K562 (cell line): ENCODE measurements around the gene NEURL4. TPM values are rescaled to one million over a fixed set of nuclear protein-coding genes. Genes with fewer than 3 reads are reported as not detected.
A peak's percentile ranks its signal among the peaks of the same experiment; 100 is the strongest.

Source experiments
- BRD4 ChIP-seq: fragments of 200-600 bp; sonication (generic); IDR thresholded peaks from 2 replicates; pipeline ENCODE4 v1.6.1; 2017; ENCODE audit warnings: inconsistent platforms
- BRF1 ChIP-seq: IDR thresholded peaks from 3 replicates; pipeline ENCODE4 v1.6.1; 2011; ENCODE audit warnings: borderline replicate concordance, mild to moderate bottlenecking; ENCODE audit not compliant: insufficient read length; ENCODE audit errors: extremely low read depth
- CREBBP ChIP-seq: IDR thresholded peaks from one replicate; pipeline ENCODE4 v1.6.1; 2012; ENCODE audit warnings: low read depth, mild to moderate bottlenecking, control low read depth, inconsistent platforms, low read length
- EP300 ChIP-seq: IDR thresholded peaks from 2 replicates; pipeline ENCODE4 v1.6.1; 2012; ENCODE audit warnings: low read length, improper control_type of control experiment
- ETV6 ChIP-seq, 3 experiments: fragments of 150-350 bp in 1 of 3; sonication (generic) in 1 of 3; formaldehyde crosslinking in 1 of 3; IDR thresholded peaks; 2 replicates each; pipeline versions ENCODE4 v1.6.1 to v1.8.0; 2014 to 2022; ENCODE audit warnings: borderline replicate concordance in 2 of 3, low read depth in 2 of 3, antibody characterized with exemption in 1 of 3, low read length in 1 of 3, mild to moderate bottlenecking in 1 of 3, missing genetic modification reagents in 1 of 3
- HNRNPUL1 ChIP-seq: fragments of 200-400 bp; formaldehyde crosslinking; IDR thresholded peaks from 2 replicates; pipeline ENCODE4 v1.6.1; 2017; ENCODE audit warnings: low read length
- KDM5B ChIP-seq: fragments of 200-600 bp; sonication (generic); IDR thresholded peaks from 2 replicates; pipeline ENCODE4 v1.6.1; 2012; ENCODE audit warnings: low read depth, mild to moderate bottlenecking, moderate library complexity, low read length, control low read depth, inconsistent platforms; ENCODE audit not compliant: insufficient replicate concordance
- NRF1 ChIP-seq, 2 experiments: fragments of 450-650 bp; IDR thresholded peaks in 1 of 2; conservative IDR thresholded peaks in 1 of 2; 2 replicates each; pipeline ENCODE4 v1.6.1; 2014; ENCODE audit warnings: mild to moderate bottlenecking in 2 of 2
- TCF3 ChIP-seq: sonication (generic); formaldehyde crosslinking; IDR thresholded peaks from 2 replicates; pipeline ENCODE4 v1.4.0; 2020; ENCODE audit warnings: mild to moderate bottlenecking, missing genetic modification reagents
- TEAD1 ChIP-seq, 2 experiments: fragments of 450-650 bp in 1 of 2; sonication (generic) in 1 of 2; formaldehyde crosslinking; IDR thresholded peaks; 2 replicates each; pipeline versions ENCODE4 v1.4.0 to v1.8.0; 2020 to 2022; ENCODE audit warnings: mild to moderate bottlenecking in 2 of 2, missing genetic modification reagents in 1 of 2
- YY1 ChIP-seq, 3 experiments: IDR thresholded peaks; 2 replicates each; pipeline ENCODE4 v1.6.1; 2011; ENCODE audit warnings: low read length in 2 of 3, mild to moderate bottlenecking in 2 of 3, moderate library complexity in 2 of 3, borderline replicate concordance in 1 of 3, control low read depth in 1 of 3, low read depth in 1 of 3; ENCODE audit not compliant: insufficient read depth in 3 of 3, insufficient replicate concordance in 2 of 3, control insufficient read depth in 1 of 3, insufficient read length in 1 of 3; ENCODE audit errors: extremely low read depth in 1 of 3
- polyA plus RNA-seq, 8 experiments: library from polyadenylated mRNA; depleted of rRNA in 4 of 8; stranded (reverse) in 5 of 8; unstranded in 3 of 8; fragments of >200 nt; fragmentation: Nextera tagmentation in 2 of 8; fragmentation: Illumina TruSeq in 1 of 8; extraction: Ambion mirVana in 2 of 8; extraction: Trizol in 1 of 8; gene quantifications; 2 replicates each; pipeline versions ENCODE4 v1.2.1 to v1.2.3, GENCODE V29; 2011 to 2014; ENCODE audit warnings: inconsistent platforms in 1 of 8, missing spikeins in 1 of 8
- total RNA-seq, 7 experiments: library from RNA; depleted of rRNA in 6 of 7; stranded (reverse); fragments of >200 nt in 6 of 7; fragmentation: Illumina TruSeq in 2 of 7; extraction: Trizol in 2 of 7; gene quantifications; 2 replicates each; pipeline versions ENCODE4 v1.2.1 to v1.2.3, GENCODE V29; 2011 to 2021; ENCODE audit warnings: low replicate concordance in 1 of 7
- TF ChIP-seq, protein P1 (sequence below), 3 experiments: IDR thresholded peaks in 2 of 3; conservative IDR thresholded peaks in 1 of 3; 2 replicates each; pipeline ENCODE4 v1.5.1; 2011 to 2012; ENCODE audit warnings: low read length in 3 of 3, mild to moderate bottlenecking in 3 of 3, control low read depth in 2 of 3, improper control_type of control experiment in 1 of 3, inconsistent platforms in 1 of 3, low read depth in 1 of 3, mixed read lengths in 1 of 3, moderate library complexity in 1 of 3; ENCODE audit not compliant: insufficient read depth in 2 of 3
- TF ChIP-seq, protein P2 (sequence below): fragments of 250-450 bp; sonication (Bioruptor Pico); IDR thresholded peaks from 2 replicates; pipeline ENCODE4 v1.5.0; 2020; ENCODE audit warnings: mild to moderate bottlenecking, borderline replicate concordance
- TF ChIP-seq, protein P3 (sequence below), 2 experiments: fragments of 200-800 bp in 1 of 2; sonication (Bioruptor generic) in 1 of 2; sonication (generic) in 1 of 2; formaldehyde crosslinking in 1 of 2; IDR thresholded peaks in 1 of 2; conservative IDR thresholded peaks in 1 of 2; 2 replicates each; pipeline versions ENCODE4 v1.5.0 to v1.6.1; 2016 to 2020; ENCODE audit warnings: missing compliant biosample characterization in 1 of 2, missing genetic modification characterization in 1 of 2, missing genetic modification reagents in 1 of 2
- TF ChIP-seq, protein P4 (sequence below): sonication (generic); formaldehyde crosslinking; IDR thresholded peaks from 2 replicates; pipeline ENCODE4 v1.8.1; 2023; ENCODE audit warnings: mild to moderate bottlenecking, missing genetic modification reagents

The NEURL4 gene
- total and polyA plus RNA-seq, 9 of the 15 experiments (the other 6 are each of a cell fraction or from before 2014, with no cell fraction given), result 0.08 to 37.4 (median 11.5) TPM

DNA sequence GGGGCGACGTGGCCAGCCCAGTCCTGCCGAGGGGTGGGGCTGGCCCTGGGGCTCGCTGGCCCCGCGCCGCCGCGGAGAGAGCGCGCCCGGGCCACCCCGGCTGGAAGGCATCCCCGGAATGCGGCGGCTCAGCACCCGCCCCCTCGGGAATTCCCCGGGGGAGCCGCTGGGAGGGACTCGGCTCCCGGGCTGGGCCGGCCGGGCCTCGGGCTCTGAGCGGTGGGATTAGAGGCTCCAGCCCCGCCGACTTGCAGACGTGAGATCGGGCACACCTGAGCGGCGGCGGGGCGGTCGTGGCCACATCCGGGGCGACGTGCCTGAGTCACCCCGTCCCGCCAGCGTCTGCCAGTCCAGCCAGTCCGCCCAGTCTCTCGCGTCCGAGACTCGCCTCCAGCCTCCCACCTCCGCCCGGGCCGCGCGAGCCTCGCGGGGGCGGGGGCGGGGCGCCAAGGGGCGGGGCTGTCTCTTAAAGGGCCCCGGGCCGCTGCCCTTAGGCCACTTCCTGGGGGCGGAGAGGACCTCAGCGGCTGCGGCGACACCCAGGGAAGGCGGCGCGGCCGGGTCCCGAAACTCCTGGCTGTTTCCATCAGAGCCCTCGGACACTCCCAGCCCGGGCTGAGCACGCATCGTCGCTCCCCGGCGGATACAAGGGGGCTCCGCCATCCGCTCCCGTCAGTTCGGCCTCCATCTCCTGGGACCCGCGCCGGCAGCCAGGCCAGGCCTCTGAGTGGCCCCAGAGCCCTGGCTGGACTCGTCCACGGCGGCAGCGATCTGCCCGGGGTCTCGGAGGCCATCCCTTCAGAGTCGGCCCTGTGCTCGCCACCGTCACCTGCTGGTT, 22.7 kb upstream of the NEURL4 start, which contains the start of gene KCTD11 (continued):
- no peak for TF ChIP-seq BRF1
- TF ChIP-seq, protein P1, sequence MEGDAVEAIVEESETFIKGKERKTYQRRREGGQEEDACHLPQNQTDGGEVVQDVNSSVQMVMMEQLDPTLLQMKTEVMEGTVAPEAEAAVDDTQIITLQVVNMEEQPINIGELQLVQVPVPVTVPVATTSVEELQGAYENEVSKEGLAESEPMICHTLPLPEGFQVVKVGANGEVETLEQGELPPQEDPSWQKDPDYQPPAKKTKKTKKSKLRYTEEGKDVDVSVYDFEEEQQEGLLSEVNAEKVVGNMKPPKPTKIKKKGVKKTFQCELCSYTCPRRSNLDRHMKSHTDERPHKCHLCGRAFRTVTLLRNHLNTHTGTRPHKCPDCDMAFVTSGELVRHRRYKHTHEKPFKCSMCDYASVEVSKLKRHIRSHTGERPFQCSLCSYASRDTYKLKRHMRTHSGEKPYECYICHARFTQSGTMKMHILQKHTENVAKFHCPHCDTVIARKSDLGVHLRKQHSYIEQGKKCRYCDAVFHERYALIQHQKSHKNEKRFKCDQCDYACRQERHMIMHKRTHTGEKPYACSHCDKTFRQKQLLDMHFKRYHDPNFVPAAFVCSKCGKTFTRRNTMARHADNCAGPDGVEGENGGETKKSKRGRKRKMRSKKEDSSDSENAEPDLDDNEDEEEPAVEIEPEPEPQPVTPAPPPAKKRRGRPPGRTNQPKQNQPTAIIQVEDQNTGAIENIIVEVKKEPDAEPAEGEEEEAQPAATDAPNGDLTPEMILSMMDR (IDR thresholded peaks at IDR 0.05 in 2 of 3, conservative IDR thresholded peaks at IDR 0.05 in 1 of 3; ENCODE audit: insufficient read depth in 2 of 3, low read depth in 1 of 3, low read length in 3 of 3), result peak in 2 of 3 experiments; percentile 52 to 54; a peak in 4 of 6 replicates
- TF ChIP-seq TCF3 (CRISPR knock-in tag), result 0 out of 2 replicates have a peak, but pooled peaks have one; percentile 7
- no peak for TF ChIP-seq KDM5B
- TF ChIP-seq, protein P2, sequence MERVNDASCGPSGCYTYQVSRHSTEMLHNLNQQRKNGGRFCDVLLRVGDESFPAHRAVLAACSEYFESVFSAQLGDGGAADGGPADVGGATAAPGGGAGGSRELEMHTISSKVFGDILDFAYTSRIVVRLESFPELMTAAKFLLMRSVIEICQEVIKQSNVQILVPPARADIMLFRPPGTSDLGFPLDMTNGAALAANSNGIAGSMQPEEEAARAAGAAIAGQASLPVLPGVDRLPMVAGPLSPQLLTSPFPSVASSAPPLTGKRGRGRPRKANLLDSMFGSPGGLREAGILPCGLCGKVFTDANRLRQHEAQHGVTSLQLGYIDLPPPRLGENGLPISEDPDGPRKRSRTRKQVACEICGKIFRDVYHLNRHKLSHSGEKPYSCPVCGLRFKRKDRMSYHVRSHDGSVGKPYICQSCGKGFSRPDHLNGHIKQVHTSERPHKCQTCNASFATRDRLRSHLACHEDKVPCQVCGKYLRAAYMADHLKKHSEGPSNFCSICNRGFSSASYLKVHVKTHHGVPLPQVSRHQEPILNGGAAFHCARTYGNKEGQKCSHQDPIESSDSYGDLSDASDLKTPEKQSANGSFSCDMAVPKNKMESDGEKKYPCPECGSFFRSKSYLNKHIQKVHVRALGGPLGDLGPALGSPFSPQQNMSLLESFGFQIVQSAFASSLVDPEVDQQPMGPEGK, result no peak
- TF ChIP-seq, protein P3, sequence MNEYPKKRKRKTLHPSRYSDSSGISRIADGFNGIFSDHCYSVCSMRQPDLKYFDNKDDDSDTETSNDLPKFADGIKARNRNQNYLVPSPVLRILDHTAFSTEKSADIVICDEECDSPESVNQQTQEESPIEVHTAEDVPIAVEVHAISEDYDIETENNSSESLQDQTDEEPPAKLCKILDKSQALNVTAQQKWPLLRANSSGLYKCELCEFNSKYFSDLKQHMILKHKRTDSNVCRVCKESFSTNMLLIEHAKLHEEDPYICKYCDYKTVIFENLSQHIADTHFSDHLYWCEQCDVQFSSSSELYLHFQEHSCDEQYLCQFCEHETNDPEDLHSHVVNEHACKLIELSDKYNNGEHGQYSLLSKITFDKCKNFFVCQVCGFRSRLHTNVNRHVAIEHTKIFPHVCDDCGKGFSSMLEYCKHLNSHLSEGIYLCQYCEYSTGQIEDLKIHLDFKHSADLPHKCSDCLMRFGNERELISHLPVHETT (CRISPR knock-in tag; conservative IDR thresholded peaks at IDR 0.05 in 1 of 2, IDR thresholded peaks at IDR 0.05 in 1 of 2), result peak in 1 of 2 experiments; percentile 67; a peak in 2 of 4 replicates
- TF ChIP-seq TEAD1 (CRISPR knock-in tag; IDR thresholded peaks at IDR 0.05), result peak in 1 of 2 experiments; percentile 87; a peak in 1 of 4 replicates
- no peak for TF ChIP-seq EP300
- TF ChIP-seq HNRNPUL1, result no peak
- peak; percentile 65 to 69 for TF ChIP-seq NRF1 (conservative IDR thresholded peaks at IDR 0.05 in 1 of 2, IDR thresholded peaks at IDR 0.05 in 1 of 2)
- TF ChIP-seq YY1 (IDR thresholded peaks at IDR 0.05; ENCODE audit: borderline replicate concordance in 1 of 3, control insufficient read depth in 1 of 3, extremely low read depth in 1 of 3, insufficient read depth in 3 of 3, insufficient read length in 1 of 3, insufficient replicate concordance in 2 of 3, low read depth in 1 of 3, low read length in 2 of 3), result peak in 2 of 3 experiments; percentile 28 to 30
- TF ChIP-seq CREBBP, result no peak
- TF ChIP-seq, protein P4, sequence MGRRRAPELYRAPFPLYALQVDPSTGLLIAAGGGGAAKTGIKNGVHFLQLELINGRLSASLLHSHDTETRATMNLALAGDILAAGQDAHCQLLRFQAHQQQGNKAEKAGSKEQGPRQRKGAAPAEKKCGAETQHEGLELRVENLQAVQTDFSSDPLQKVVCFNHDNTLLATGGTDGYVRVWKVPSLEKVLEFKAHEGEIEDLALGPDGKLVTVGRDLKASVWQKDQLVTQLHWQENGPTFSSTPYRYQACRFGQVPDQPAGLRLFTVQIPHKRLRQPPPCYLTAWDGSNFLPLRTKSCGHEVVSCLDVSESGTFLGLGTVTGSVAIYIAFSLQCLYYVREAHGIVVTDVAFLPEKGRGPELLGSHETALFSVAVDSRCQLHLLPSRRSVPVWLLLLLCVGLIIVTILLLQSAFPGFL (CRISPR knock-in tag), result no peak
- 0 out of 2 replicates have a peak, but pooled peaks have one; percentile 13 for TF ChIP-seq BRD4
- TF ChIP-seq ETV6 (IDR thresholded peaks at IDR 0.05; ENCODE audit: borderline replicate concordance in 1 of 2, low read depth in 2 of 2, low read length in 1 of 2), result no peak
- TF ChIP-seq ETV6 (CRISPR knock-in tag; IDR thresholded peaks at IDR 0.05; ENCODE audit: borderline replicate concordance), result no peak
